WTC11 (cell line): Measurements from ENCODE around the gene RAPH1. TPM values are rescaled to one million over a fixed set of nuclear protein-coding genes. Genes with fewer than 3 reads are reported as not detected.

ENCODE experiments used
- ATAC-seq: fragments of 200-7000 bp; cut with Tn5 transposase; 2 replicates; pipeline ENCODE4 v1.10.0; 2021; ENCODE audit warnings: mild to moderate bottlenecking, moderate library complexity
- CTCF ChIA-PET: fragments of 300-600 bp; sonication (Branson Sonifier 250); formaldehyde crosslinking; loops from one replicate; lab custom pipeline; 2021; ENCODE audit warnings: antibody characterized with exemption; lab: Charles Lee
- POLR2A ChIA-PET: fragments of 350-600 bp; sonication (Branson Sonifier 250); formaldehyde crosslinking; loops from one replicate; lab custom pipeline; 2021; ENCODE audit warnings: antibody characterized with exemption; lab: Charles Lee
- DNase-seq: peaks from one replicate; pipeline ENCODE4 v3.0.0; 2021; ENCODE audit warnings: low spot score
- H3K27ac Mint-ChIP-seq: 2 replicates; pipeline ENCODE4 v1.8.0; 2021; ENCODE audit warnings: mixed read lengths
- H3K27me3 Mint-ChIP-seq: 2 replicates; pipeline ENCODE4 v1.8.0; 2021; ENCODE audit warnings: low read depth, mild to moderate bottlenecking, moderate library complexity, mixed read lengths
- H3K36me3 Mint-ChIP-seq: 2 replicates; pipeline ENCODE4 v1.8.0; 2021; ENCODE audit warnings: mixed read lengths
- H3K4me1 Mint-ChIP-seq: 2 replicates; pipeline ENCODE4 v1.8.0; 2022; ENCODE audit warnings: mixed read lengths
- H3K4me3 Mint-ChIP-seq: 2 replicates; pipeline ENCODE4 v1.8.0; 2021; ENCODE audit warnings: mild to moderate bottlenecking, moderate library complexity, mixed read lengths
- H3K9me3 Mint-ChIP-seq: 2 replicates; pipeline ENCODE4 v1.8.0; 2021; ENCODE audit warnings: mixed read lengths
- ATF1 ChIP-seq: sonication (generic); formaldehyde crosslinking; IDR thresholded peaks from 2 replicates; pipeline ENCODE4 v1.8.1; 2023; ENCODE audit warnings: mild to moderate bottlenecking, moderate library complexity, missing genetic modification reagents
- CBFB ChIP-seq: sonication (generic); formaldehyde crosslinking; IDR thresholded peaks from 2 replicates; pipeline ENCODE4 v1.8.1; 2022; ENCODE audit warnings: mild to moderate bottlenecking, low read depth, missing genetic modification reagents
- CREM ChIP-seq: sonication (generic); formaldehyde crosslinking; IDR thresholded peaks from 2 replicates; pipeline ENCODE4 v1.8.1; 2022; ENCODE audit warnings: mild to moderate bottlenecking, missing genetic modification reagents, moderate library complexity
- GTF2I ChIP-seq: fragments of 250-450 bp; sonication (Bioruptor Pico); conservative IDR thresholded peaks from 2 replicates; pipeline ENCODE4 v1.4.0; 2021; ENCODE audit warnings: mild to moderate bottlenecking
- JAZF1 ChIP-seq: fragments of 250-450 bp; sonication (Bioruptor Pico); IDR thresholded peaks from 2 replicates; pipeline ENCODE4 v1.9.0; 2021; ENCODE audit warnings: moderate library complexity, mild to moderate bottlenecking, inconsistent platforms
- MYBL2 ChIP-seq: sonication (generic); formaldehyde crosslinking; IDR thresholded peaks from 2 replicates; pipeline ENCODE4 v1.8.1; 2023; ENCODE audit warnings: mild to moderate bottlenecking, moderate library complexity, missing genetic modification reagents
- NR2C2 ChIP-seq: sonication (generic); formaldehyde crosslinking; IDR thresholded peaks from 2 replicates; pipeline ENCODE4 v1.8.0; 2022; ENCODE audit warnings: mild to moderate bottlenecking, missing genetic modification reagents
- PRRX2 ChIP-seq: fragments of 250-450 bp; sonication (Bioruptor Pico); IDR thresholded peaks from 2 replicates; pipeline ENCODE4 v1.8.0; 2021; ENCODE audit warnings: mild to moderate bottlenecking
- SOX15 ChIP-seq: fragments of 250-450 bp; sonication (Bioruptor Pico); IDR thresholded peaks from 2 replicates; pipeline ENCODE4 v1.9.0; 2021; ENCODE audit warnings: mild to moderate bottlenecking
- SP1 ChIP-seq: sonication (generic); formaldehyde crosslinking; conservative IDR thresholded peaks from 2 replicates; pipeline ENCODE4 v1.8.1; 2022; ENCODE audit warnings: missing genetic modification reagents
- TEAD1 ChIP-seq: sonication (generic); formaldehyde crosslinking; IDR thresholded peaks from 2 replicates; pipeline ENCODE4 v1.8.0; 2022; ENCODE audit warnings: mild to moderate bottlenecking, missing genetic modification reagents
- ZNF121 ChIP-seq: sonication (generic); formaldehyde crosslinking; IDR thresholded peaks from 2 replicates; pipeline ENCODE4 v1.8.0; 2023; ENCODE audit warnings: missing genetic modification reagents
- ZNF317 ChIP-seq: sonication (generic); formaldehyde crosslinking; IDR thresholded peaks from 2 replicates; pipeline ENCODE4 v1.8.1; 2023; ENCODE audit warnings: low read depth, mild to moderate bottlenecking, moderate library complexity, missing genetic modification reagents, borderline replicate concordance
- total RNA-seq: library from RNA; stranded (reverse); gene quantifications from 3 replicates; pipeline ENCODE4 v1.2.3, GENCODE V29; 2021
- TF ChIP-seq, protein P1 (sequence below): sonication (generic); formaldehyde crosslinking; IDR thresholded peaks from 2 replicates; pipeline ENCODE4 v1.8.1; 2023; ENCODE audit warnings: mild to moderate bottlenecking, missing genetic modification reagents, moderate library complexity
- TF ChIP-seq, protein P2 (sequence below): sonication (generic); formaldehyde crosslinking; IDR thresholded peaks from 2 replicates; pipeline ENCODE4 v1.8.0; 2022; ENCODE audit warnings: mild to moderate bottlenecking, missing genetic modification reagents
- TF ChIP-seq, protein P3 (sequence below): sonication (generic); formaldehyde crosslinking; IDR thresholded peaks from 2 replicates; pipeline ENCODE4 v1.8.0; 2023; ENCODE audit warnings: missing genetic modification reagents, mild to moderate bottlenecking, borderline replicate concordance
- TF ChIP-seq, protein P4 (sequence below): sonication (generic); formaldehyde crosslinking; IDR thresholded peaks from 2 replicates; pipeline ENCODE4 v1.8.1; 2023; ENCODE audit warnings: mild to moderate bottlenecking, missing genetic modification reagents
- TF ChIP-seq, protein P5 (sequence below): sonication (generic); formaldehyde crosslinking; IDR thresholded peaks from 2 replicates; pipeline ENCODE4 v1.8.1; 2022; ENCODE audit warnings: mild to moderate bottlenecking, moderate library complexity, missing genetic modification reagents

The RAPH1 gene
- total RNA-seq, 1 experiment from 2014 or later, result 24.6 TPM

DNA sequence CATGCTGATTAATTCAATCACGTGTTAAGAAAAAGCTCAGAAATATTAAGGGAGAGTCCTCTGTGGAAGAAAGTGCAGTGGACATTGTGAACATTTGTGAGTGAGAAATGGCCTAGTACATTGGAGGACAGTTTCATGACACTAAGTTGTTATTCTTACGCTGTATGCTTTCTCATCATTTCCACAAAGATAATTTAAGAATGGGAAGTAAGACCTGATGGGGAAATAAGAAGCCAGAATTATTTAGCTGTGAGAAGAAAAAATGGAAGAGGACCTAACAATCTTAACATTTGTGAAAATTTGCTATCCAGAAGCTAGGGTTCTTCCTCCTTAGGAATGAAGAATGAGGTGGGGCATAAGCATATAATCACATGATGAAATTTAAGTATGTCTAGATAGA is 15.2 kb upstream of the RAPH1 start (continued):
- TF ChIP-seq, protein P1, sequence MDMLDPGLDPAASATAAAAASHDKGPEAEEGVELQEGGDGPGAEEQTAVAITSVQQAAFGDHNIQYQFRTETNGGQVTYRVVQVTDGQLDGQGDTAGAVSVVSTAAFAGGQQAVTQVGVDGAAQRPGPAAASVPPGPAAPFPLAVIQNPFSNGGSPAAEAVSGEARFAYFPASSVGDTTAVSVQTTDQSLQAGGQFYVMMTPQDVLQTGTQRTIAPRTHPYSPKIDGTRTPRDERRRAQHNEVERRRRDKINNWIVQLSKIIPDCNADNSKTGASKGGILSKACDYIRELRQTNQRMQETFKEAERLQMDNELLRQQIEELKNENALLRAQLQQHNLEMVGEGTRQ (CRISPR knock-in tag), result no peak
- no peak for TF ChIP-seq SOX15 (CRISPR knock-in tag)
- TF ChIP-seq, all 79 proteins: peak for 0

DNA sequence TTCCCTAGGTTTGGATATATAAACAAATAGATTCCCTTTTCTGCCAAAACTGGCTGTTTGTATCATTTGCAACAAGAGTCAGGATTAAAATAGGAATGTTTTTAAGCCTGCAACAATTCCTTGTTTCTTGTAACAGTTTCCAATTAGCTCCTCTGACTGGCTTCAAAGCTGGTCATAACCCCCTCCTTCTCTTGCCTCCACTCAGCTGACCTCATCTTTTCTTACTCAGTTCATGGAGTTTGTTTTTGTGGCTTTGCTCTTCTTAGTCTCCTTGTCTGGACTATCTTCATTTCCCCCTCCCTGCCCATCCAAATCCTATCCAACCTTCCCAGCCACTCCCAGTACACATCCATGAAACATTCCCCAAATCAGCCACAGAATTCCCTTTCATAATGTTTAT is 14.3 kb upstream of the RAPH1 start:
- CTCF ChIA-PET, result interaction anchor here (0.6 kb wide), 1 partner anchor 26 kb away, joined by 6 read pairs; no protein-coding TSS in a partner anchor
- ATAC-seq (no peak), DNase-seq (no peak)
- TF ChIP-seq, protein P2, sequence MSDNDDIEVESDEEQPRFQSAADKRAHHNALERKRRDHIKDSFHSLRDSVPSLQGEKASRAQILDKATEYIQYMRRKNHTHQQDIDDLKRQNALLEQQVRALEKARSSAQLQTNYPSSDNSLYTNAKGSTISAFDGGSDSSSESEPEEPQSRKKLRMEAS (CRISPR knock-in tag), result no peak
- TF ChIP-seq ZNF121 (CRISPR knock-in tag) (no peak), JAZF1 (no peak), SOX15 (CRISPR knock-in tag) (no peak), SP1 (no peak), NR2C2 (CRISPR knock-in tag) (no peak), ZNF317 (no peak), CBFB (CRISPR knock-in tag) (no peak), GTF2I (CRISPR knock-in tag) (no peak), MYBL2 (no peak), ATF1 (CRISPR knock-in tag) (no peak), PRRX2 (no peak)
- TF ChIP-seq, protein P3, sequence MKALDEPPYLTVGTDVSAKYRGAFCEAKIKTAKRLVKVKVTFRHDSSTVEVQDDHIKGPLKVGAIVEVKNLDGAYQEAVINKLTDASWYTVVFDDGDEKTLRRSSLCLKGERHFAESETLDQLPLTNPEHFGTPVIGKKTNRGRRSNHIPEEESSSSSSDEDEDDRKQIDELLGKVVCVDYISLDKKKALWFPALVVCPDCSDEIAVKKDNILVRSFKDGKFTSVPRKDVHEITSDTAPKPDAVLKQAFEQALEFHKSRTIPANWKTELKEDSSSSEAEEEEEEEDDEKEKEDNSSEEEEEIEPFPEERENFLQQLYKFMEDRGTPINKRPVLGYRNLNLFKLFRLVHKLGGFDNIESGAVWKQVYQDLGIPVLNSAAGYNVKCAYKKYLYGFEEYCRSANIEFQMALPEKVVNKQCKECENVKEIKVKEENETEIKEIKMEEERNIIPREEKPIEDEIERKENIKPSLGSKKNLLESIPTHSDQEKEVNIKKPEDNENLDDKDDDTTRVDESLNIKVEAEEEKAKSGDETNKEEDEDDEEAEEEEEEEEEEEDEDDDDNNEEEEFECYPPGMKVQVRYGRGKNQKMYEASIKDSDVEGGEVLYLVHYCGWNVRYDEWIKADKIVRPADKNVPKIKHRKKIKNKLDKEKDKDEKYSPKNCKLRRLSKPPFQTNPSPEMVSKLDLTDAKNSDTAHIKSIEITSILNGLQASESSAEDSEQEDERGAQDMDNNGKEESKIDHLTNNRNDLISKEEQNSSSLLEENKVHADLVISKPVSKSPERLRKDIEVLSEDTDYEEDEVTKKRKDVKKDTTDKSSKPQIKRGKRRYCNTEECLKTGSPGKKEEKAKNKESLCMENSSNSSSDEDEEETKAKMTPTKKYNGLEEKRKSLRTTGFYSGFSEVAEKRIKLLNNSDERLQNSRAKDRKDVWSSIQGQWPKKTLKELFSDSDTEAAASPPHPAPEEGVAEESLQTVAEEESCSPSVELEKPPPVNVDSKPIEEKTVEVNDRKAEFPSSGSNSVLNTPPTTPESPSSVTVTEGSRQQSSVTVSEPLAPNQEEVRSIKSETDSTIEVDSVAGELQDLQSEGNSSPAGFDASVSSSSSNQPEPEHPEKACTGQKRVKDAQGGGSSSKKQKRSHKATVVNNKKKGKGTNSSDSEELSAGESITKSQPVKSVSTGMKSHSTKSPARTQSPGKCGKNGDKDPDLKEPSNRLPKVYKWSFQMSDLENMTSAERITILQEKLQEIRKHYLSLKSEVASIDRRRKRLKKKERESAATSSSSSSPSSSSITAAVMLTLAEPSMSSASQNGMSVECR (CRISPR knock-in tag), result no peak
- TF ChIP-seq, protein P4, sequence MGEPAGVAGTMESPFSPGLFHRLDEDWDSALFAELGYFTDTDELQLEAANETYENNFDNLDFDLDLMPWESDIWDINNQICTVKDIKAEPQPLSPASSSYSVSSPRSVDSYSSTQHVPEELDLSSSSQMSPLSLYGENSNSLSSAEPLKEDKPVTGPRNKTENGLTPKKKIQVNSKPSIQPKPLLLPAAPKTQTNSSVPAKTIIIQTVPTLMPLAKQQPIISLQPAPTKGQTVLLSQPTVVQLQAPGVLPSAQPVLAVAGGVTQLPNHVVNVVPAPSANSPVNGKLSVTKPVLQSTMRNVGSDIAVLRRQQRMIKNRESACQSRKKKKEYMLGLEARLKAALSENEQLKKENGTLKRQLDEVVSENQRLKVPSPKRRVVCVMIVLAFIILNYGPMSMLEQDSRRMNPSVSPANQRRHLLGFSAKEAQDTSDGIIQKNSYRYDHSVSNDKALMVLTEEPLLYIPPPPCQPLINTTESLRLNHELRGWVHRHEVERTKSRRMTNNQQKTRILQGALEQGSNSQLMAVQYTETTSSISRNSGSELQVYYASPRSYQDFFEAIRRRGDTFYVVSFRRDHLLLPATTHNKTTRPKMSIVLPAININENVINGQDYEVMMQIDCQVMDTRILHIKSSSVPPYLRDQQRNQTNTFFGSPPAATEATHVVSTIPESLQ (CRISPR knock-in tag), result no peak
- TF ChIP-seq, protein P5, sequence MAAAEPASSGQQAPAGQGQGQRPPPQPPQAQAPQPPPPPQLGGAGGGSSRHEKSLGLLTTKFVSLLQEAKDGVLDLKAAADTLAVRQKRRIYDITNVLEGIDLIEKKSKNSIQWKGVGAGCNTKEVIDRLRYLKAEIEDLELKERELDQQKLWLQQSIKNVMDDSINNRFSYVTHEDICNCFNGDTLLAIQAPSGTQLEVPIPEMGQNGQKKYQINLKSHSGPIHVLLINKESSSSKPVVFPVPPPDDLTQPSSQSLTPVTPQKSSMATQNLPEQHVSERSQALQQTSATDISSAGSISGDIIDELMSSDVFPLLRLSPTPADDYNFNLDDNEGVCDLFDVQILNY, result no peak
- Mint-ChIP-seq H3K27ac (no peak overlapping the region), H3K27me3 (no peaks in the 10 kb centered on the region), H3K36me3 (no peaks in the 10 kb centered on the region), H3K4me1 (0 out of 2 replicates have a peak, but pooled peaks cover 2% of the 10 kb centered on the region), H3K4me3 (no peak overlapping the region), H3K9me3 (no peaks in the 10 kb centered on the region)
- POLR2A ChIA-PET, result no interaction called here

DNA sequence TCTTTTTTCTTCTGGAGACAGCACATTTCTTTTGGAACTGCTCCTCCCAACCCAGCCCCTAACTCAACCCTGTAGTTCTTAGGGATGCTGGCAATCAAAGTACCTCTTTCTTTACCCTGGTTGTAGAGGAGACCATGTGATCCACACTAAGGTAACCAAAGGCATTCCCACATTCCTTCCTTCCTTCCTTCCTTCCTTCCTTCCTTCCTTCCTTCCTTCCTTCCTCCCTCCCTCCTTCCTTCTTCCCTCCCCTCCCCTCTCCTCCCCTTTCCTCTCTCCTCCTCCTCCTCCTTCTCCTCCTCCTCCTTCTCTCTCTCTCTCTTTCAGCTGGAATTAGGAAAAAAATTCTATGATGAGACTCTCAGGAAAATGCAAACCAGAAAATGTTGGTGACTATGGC is 13.8 kb upstream of the RAPH1 start:
- ChIA-PET CTCF (interaction anchor here (0.6 kb wide), 1 partner anchor 26 kb away, joined by 6 read pairs; no protein-coding TSS in a partner anchor), POLR2A (no interaction called here)
- H3K27me3 Mint-ChIP-seq, result no peaks in the 10 kb centered on the region
- 0 out of 2 replicates have a peak, but pooled peaks cover 2% of the 10 kb centered on the region for H3K4me1 Mint-ChIP-seq
- no peaks in the 10 kb centered on the region for H3K9me3 Mint-ChIP-seq
- no peak overlapping the region for H3K4me3 Mint-ChIP-seq
- TF ChIP-seq TEAD1 (CRISPR knock-in tag), result no peak
- TF ChIP-seq CREM, result no peak
- no peak overlapping the region for H3K27ac Mint-ChIP-seq
- no peak for DNase-seq
- no peaks in the 10 kb centered on the region for H3K36me3 Mint-ChIP-seq
- ATAC-seq, result no peak
